GM18499 (cell line): ENCODE data around the gene RNF217.

ENCODE experiments used
- ATAC-seq: cut with Tn5 transposase; IDR thresholded peaks from one replicate; pipeline ENCODE4 v1.9.1; 2021; ENCODE audit warnings: moderate number of reproducible peaks; ENCODE audit not compliant: insufficient read depth, unreplicated experiment

Gene RNF217

DNA sequence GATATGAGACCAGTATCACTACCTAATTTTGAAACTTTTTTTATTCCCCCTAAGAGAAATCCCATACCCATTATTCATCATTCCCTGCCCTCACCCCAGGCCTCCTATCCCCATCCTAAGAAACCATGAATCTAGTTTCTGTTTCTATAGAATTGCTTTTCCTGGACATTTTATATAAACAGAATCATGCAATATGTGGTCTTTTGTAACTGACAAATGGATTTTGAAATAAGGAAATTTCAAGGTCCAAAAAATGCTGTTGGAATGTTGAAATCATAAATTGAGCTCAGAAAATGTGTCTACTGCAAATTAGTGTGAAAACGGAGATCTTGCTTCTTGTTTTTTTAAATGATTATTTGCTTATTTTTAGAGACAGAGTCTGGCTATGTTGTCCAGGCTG lies 25.1 kb downstream of the RNF217 start:
- no peak for ATAC-seq

DNA sequence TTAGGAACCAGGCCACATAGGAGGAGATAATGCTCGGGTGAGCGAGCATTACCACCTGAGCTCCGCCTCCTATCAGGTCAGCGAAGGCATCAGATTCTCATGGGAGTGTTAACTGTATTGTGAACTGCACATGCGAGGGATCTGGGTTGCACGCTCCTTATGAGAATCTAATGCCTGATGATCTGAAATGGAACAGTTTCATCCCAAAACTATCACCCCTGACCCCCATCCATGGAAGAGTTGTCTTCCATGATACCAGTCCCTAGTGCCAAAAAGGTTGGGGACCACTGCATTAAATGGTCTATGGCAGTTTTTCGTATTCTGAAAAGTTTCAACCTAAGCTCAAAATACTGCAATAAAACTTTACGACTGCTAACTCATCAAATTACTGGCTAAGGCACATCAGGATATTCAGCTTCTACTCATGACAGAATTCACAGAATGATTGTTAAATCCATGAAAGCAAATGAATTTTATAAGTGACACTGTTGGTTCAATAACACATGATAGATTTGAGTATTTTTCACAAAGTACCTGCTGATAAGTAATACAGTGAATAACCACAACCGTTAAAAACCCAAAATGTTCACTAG lies 25.9 kb downstream of the RNF217 start:
- no peak for ATAC-seq

GRCh38 chr6:124989136-124989983 lies 27.1 kb downstream of the RNF217 start:
- no peak for ATAC-seq

- no peak for ATAC-seq
Observed at GRCh38 chr6:124990988-124991387, 28.8 kb downstream of the RNF217 start.

DNA sequence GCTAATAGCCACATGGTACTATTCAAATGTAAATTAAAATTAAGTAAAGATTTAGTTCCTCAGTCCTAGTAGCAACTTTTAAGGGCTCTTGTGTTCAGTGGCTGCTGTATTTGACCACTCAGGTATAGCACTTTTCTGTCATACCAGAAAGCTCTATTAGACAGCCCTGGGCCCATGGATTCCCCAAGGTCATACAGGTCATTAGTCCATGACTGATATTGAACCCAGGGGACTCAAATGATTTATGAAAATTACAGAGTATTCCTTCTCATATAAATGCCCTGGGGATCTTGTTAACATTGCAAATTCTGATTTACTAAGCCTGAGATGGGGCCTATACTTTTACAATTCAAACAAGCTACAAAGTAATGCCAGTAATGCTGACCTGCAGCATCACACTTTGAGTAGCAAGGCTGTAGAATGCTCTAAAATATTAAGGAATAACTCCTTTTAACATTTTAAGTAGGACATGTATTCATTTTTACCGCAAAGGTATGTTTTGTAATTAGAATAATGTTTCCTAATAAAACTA lies 29.6 kb downstream of the RNF217 start:
- no peak for ATAC-seq

DNA sequence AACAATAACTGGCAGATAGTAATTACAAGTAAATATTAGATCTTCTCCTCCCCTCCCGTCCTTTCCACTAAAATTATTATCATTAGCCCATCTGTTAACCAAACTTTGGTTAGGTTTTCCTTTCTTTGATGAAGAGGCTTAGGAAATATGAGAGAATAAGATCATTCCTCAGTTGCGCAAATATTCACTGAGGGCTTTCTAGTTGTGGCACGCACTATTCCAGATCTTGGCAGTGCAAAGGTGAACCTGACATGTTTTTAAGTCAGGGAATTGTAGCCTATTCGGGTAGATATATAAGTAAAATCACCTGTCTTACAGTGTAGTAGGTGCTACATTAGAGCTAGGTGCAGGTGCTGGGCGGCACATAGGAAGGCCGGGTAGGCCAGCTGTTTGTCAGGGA lies 31.1 kb downstream of the RNF217 start:
- no peak for ATAC-seq

- ATAC-seq: no peak
Observed at GRCh38 chr6:124994648-124995047, 32.4 kb downstream of the RNF217 start.

GRCh38 chr6:124995131-124995530 lies 32.9 kb downstream of the RNF217 start:
- no peak for ATAC-seq

- no peak for ATAC-seq
Observed at GRCh38 chr6:124995645-124996325, 33.5 kb downstream of the RNF217 start.

DNA sequence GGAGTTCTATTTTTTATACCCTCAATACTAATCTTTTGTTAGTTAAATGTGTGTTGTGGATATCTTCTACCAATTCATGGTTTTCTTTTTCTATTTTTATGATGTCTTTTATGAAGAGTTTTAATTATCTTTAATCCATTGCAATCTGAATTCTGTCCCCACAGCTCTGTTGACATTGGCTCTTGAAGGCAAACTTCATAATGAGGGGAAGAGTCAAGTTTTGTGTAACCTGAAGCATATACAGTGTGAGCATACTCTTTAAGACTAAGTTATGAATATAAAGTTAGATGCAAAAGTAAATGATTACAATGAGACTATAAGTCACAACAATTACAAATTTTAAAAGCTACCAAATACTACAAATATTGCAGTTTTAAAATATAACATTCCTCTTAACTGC lies 34.2 kb downstream of the RNF217 start:
- ATAC-seq: no peak

- ATAC-seq: no peak
Observed at GRCh38 chr6:124997196-124997875, 35.1 kb downstream of the RNF217 start.

DNA sequence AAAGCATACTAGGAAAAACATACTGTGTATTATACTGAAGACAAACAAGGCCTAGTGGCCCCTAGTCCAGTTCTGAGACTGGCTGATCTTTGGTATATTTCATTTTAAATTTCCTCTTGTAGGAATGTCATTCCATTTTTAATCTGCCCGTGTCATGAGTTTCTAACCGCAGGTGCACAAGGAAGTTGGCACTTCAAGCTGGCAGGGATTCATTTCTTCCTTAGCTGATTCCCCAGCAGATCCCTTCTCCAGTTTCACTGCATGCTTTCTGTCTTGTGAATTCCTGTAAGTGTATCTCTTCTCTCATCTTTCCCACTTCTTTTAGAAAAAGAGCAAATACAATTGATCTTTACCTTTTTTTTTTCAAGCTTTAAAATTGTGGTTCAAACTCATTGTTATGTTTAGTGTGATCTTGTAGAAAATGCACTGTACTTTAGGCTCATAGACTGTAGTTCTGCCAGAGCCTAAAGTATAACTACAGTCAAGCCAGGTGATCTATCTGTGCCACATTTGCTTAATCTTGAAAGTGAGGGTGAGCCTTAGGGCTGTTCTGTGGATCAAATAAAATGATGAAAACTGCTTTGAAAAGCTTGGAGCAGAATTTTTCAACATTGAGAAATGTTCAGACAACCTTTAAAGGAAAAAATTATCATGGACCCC lies 37.0 kb downstream of the RNF217 start:
- ATAC-seq: no peak

DNA sequence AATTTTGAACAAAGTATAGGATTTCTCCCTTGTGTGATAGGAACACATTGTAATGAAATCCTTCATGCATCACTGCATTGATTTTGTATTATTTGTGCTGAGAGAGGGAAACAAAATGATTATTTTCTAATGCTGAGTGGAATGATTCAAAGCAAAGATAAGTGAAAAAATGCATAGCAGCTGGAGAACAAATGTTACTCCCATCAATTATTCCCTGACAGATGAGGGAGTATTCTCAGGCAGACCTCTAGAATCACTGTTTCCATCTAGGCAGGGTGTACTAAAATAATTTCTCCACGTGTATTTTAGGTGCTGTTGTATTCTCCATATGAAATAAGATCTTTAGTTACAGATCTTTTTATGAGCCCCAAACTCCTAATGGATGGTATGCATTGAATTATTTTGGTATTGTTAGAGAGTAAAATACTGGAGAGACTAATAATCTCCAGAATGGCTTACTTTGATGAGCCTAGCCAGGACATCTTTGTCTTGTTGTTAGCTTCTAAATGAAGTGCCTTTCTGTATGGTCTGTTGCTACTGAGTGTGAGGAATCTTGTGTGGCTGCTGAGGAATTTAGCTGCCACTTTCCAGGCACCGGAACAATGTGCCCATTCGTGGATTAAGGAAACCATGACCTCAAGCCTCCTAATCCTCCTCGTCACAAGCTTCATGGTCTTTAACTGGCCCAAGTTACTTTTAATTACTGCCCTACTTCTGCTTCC lies 39.6 kb downstream of the RNF217 start:
- ATAC-seq: no peak

- no peak for ATAC-seq
Observed at GRCh38 chr6:125002406-125002741, 40.1 kb downstream of the RNF217 start.

DNA sequence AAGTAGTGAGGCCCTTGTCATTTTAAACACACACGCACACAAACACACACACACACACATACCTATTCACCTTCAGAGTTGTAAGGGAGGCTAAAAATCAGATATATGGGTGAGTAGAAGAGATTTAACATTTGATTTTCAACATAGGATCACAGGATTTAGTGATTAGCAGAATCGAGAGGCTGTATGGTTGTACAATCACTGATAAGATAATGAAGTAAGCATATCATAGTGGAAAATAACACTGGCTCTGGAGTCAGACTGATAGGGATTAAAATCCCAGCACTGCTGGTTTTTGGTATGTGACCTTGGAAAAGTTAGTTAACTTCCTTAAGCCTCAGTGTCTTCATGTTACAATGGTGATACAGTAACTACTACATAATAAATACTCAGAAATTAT lies 40.8 kb downstream of the RNF217 start:
- ATAC-seq: no peak

- no peak for ATAC-seq
Observed at GRCh38 chr6:125004198-125004597, 42.0 kb downstream of the RNF217 start.

DNA sequence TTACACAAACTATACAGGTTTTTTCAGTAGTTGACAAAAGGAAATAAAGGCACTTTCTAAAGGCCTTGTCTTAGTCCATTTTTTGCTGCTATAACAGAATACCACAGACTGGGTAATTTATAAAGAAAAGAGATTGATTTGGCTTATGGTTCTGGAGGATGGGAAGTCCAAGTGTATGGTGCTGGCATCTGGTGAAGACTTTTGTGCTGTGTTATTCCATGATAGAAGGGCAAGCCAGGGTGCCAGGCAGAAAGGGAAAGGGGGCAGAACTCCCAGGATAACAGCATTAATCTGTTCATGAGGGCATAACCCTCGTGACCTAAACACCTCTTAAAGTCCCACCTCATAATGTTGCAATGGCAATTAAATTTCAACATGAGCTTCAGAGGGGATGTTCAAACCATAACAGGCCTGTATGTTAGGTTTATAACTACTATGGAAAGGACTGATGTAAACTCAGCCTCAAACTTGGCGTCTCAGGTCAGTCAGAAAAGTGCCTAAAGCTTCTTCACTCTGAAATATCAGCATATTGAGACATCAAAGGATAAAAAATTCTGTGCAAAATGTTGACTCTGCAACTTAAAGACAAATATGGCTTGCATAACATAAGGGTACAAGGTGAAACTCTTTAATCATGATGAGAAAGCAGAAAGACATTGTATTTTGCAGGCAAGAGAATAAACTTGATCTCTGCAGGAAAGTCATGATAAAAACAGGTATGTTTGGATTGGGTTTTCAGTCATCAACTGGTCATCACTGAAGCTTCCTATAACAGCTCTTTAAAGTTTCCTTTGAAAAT lies 42.8 kb downstream of the RNF217 start:
- no peak for ATAC-seq

DNA sequence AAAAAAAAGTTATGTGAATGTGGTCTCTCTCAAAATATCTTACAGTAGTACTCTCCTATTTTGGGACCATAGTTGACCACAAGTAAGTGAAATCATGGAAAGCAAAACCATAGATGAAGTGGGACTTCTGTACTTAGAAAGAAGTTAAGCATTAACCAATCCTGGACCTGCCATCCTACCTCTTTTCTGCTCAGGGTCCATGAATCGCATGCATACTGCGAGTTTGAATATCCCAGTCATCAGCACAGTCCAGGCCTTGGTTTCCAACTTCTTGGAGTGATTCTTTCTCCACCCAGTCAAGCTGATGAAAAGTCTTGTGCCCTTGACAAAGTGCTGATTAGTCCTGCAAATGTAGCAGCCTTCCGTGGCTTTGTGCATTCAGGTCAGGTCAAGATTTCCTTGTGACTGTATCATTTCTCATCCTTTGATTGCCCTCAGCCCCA lies 46.0 kb downstream of the RNF217 start:
- no peak for ATAC-seq

DNA sequence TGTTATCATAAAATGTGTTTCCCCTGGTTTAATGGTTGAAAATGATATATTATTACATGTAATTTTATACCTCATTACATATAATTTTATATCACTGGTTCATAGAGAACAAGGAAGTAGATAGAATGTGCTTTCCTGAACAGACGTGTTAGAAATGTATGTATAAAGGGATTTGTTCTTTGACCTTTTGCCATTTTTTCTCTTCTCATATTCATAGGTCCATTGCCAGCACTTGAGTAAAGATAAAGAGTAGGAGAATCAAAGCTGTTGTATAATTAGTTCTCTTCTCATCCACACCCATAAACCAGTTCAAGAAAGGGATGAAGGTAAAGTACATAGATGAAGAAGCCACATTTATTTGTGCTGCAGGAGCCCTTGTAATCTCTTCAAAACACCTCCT lies 46.7 kb downstream of the RNF217 start:
- no peak for ATAC-seq
